Stimulated activated CD8-positive, alpha-beta memory T cell treated with anti-CD3 and anti-CD28 coated beads, Interleukin-2, amount 100 ng/mL, for 48 hours (primary cell): ENCODE results near the gene RAD23A.
"Not testable (repeated sequence)": the region's sequence is repeated elsewhere in the genome, so short reads cannot be mapped to it uniquely, and the experiment has no call there.

Source experiments
- DNase-seq, 2 donors: peaks; one replicate each; pipeline ENCODE4 v3.0.0-alpha.2; 2020; ENCODE audit warnings: low read depth in 2 of 2

The RAD23A gene

DNA sequence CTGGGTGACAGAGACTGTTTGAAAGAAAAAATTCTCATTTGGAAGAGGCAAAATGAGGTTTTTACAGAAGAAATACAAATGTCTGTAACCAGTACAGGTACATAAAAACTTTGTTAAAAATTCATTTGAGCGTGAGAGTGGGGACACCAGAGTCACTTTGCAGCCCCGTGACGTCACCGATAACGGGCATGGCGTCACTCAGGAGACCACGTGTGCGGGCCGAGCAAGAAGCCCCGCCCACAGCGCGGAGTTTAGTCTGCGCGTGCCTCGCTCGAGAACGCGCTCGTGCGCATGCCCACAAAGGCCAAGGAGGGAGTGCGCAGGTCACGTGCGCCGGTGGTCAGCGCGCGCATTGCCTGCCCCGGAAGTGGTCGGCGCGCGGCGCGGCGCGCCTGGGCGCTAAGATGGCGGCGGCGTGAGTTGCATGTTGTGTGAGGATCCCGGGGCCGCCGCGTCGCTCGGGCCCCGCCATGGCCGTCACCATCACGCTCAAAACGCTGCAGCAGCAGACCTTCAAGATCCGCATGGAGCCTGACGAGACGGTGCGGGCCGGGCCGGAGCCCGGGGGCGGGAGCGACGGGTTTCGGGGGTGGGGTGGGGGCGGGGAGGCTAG is at the start of gene RAD23A:
RAD23A (plus strand) TSS at position 384 of the 613 bp plus-strand sequence; CDS start at position 471, 87 bp downstream.
- DNase-seq, result peak; percentile 99

DNA sequence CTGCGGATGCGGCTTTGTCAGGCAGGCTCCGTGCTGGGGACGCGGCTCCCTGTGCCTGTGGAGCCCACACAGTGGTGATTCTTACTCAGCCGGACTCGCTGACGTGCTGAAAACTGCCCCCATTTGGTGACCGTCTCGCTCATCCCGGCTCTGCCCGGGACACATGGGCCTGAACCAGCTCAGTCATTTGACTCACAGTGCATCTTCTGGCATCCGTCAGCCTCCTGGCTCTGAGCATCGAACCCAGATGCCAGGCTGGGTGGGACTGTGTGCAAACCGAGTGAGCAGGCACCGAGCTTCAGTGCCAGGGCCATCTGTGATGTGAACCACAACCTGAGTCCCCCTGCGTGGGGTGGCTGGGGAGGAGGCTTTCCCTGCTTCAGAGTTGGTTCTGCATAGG is 49.2 kb upstream of the RAD23A start:
- DNase-seq, result no peak

DNA sequence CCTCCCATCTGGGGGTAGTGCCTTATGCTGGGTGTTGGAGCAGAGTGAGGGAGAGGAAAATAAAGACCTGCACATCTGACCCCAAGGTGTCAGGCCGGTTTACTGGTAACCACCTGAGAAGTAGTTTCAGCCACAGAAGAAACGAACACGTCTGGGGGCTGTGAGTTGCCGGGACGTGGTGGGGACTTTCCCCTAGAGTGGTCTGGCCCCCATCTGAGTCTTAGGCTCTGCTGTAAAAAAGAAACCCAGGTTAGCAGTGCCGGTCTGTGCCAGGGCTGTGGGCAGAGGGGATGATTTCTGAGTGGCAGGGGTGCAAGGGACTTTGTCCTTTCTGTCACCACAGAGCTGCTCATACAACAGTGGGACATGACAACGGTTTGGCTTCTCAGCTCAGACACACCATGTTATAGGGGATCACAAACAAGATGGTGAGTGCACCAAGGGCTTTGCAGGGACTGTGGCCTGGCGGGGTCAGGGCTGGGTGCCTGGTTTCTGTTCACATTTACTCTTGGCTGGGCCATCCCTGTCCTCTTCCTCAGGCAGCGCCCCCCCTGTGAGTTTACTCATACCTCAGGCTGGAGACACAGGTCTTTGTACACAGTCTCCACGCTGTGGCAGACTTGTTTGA is 45.7 kb upstream of the RAD23A start:
- peak; percentile 33 to 41 for DNase-seq

DNA sequence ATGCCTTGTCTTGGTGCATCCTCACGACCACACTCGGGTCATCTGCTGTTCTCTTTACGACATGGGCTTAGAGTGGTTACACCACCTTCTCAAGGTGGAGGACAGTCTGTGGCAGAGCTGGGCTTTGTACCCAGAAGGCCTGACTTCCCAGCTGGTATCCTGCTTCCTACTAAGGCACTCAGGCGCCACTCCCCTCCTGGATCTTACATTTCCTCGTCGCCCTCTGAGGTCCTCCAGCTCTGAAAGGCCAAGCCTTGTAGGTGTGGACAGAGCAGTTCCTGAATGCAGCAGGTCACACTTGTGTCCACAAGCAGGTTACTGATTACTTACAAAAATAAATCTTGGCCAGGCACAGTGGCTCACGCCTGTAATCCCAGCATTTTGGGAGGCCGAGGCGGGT is 38.5 kb upstream of the RAD23A start:
- DNase-seq, result no peak

DNA sequence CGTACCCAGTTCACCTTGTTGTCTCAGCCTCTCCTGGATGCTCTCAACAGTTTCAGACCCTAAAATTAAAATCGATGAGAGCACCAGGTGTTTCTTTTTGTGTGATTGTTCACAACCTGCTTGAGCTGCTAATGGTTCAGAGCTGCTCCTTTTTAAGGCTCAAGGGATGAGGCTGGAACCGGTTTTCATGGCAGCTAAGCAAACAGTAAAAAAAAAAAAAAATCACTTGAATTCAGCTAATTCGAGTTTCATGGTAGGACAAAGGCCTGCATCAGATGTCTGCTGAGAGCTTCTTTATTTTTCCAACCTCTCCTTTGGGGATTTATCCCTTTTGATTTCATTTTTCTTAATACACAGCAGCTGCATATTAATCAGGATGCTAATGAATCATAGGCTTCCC is 33.1 kb upstream of the RAD23A start:
- DNase-seq, result no peak

DNA sequence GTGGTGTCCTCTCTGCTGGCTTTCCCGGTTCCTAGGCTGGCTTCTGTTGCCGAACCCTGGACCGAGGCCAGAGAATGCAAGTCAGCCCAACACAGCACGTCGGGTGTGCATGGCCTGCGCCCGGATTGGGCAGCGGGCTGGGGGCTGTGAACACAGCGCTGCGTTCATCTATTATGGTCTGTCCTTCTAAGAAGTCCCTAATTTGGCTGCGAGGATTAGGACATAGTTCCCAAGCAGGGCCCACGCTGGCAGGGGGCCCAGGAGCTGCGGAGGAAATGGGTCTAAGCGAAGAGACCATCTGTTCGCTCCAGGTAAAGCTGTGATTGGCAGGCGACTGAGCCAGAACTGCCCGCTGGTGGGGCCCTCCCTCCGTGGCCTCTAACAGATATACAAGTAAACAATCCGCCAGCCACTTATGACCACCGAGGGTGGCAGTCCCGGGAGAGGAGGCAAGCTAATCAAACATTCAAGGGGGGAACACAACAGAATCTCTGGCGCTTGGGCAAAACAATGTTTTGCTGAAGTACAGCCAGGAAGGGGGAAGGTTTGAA is 32.6 kb upstream of the RAD23A start:
- no peak for DNase-seq

DNA sequence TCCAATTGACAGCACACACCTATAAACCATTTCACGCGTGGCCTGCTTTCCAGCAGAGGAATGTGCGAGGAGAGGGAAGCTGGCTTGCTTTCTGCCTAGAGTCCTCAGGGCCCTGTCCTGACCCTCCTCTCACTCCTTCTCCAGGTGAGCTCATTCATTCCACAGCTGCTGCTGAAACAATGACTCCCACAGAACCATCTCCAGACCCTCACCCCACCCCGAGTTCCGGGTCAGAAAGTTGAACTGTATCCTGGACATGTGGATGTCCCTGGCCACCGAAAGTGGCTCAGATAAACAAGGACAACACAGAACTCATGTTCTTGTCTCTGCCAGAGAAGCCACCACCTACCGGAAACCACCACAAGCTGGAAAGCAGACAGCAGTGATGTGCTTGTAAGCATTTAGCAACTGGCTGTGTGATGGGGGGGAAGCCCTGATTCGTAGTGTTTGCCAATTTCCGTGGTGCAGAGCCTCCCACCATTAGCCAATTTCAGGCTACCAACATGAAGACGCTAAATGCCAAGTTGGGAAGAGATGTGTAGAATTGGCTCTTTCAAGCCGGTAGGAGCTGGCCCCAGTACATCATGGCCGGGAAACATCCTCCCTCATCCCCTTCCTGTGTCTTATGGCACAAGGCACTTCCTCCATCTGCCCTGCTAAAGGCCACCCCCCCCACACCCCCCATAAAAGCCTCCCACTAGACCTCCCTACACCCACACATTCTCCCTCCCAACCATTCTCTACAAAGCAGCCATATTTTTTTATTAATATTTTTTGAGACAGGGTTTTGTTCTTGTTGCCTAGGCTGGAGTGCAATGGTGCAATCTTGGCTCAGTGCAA is 31.6 kb upstream of the RAD23A start:
- DNase-seq, result no peak

DNA sequence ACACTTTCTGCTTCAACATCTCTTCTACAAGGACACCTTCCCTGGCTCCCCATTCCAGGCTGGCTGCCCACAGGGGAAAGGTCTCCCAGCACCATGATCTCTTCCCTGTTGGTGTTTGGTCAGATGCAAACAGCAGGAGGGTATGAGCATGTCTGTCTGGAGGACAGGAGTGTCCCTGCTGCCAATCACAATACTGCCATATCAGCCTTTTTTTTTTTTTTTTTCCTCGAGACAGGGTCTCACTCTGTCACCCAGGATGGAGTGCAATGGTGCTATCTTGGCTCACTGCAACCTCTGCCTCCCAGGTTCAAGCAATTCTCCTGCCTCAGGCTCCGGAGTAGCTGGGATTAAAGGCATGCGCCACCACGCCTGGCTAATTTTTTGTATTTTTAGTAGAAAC is 29.8 kb upstream of the RAD23A start:
- not testable (repeated sequence) for DNase-seq

DNA sequence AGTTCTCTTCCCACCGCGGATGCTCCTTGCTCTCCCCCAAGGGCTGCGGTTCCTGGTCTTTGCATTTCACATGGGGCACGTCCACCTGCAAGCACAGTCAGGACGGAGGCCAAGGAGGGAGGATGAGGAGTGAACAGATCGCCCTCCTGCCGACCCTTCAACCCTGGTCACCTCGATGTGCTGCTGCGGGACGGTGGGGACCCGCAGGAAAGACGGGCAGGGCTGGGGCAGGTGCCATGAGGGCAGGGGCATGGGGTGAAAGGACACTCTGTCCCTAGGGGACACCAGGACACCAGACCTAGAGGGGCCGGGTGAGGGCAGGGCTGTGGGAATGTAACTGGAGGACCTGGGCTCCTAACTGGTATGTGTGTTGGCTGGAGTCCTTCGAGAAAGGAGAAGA is 27.4 kb upstream of the RAD23A start:
- no peak for DNase-seq

DNA sequence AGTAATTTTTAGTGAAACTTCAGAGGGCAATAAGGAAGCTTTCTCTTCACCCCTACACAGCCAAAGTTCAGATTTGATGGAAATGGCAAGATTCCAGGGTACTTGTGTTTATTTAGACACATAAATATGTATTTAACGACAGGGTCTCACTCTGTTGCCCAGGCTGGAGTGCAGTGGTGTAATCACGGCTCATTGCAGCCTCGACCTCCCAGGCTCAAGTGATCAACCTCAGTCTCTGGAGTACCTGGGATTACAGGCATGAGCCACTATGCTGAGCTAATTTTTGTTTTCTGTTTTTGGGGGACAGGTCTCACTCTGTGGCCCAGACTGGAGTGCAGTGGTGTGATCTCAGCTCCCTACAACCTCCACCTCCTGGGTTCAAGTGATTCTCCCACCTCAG is 24.6 kb upstream of the RAD23A start:
- DNase-seq, result no peak

DNA sequence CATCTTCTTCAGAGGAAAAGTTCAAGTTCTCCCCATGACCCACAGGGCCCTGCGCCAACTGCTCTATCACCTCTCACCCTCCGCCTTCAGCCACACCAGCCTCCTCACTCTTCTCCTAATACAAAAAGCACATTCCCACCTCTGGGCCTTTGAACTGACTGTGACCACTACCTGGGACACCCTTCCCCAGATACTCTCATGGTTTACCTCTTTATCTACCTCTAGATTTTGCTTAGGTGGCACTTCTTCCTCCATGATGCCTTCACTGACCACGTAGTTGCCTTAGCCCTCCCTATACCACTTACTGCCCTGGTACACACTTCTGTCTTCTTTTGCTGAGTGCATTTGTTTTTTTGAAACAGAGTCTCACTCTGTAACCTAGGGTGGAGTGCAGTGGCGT is 22.7 kb upstream of the RAD23A start:
- no peak for DNase-seq

DNA sequence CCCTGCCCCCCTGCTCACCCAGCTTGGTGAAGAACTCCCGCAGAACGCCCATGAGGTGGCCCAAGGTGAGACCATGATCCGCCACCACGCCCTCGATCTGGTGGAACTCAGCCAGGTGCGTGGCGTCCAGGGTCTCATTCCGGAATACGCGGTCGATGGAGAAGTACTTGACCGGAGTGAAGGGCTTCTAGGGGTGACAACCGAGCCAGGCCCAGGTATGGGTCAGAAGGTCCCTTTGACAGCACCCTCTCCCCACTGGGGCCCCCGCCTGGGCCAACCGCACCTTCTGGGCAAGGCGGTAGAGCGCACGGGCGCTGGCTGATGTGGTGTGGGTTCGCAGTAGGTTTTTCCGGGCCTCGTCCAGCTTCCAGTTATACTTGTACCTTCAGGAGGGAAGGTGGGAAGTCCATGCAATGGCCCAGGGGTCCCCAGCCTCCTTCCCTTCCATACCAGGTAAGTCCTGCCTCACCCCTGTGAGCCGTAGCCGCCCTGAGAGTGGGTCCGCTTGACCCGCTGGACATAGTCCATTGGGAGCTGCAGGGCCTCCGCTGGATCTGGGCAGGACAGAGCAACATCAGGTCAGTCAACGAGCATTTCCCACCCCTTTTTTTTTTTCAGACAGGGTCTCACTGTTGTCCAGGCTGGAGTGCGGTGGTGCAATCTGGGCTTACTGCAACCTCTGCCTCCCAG is 20.9 kb upstream of the RAD23A start:
- no peak for DNase-seq

DNA sequence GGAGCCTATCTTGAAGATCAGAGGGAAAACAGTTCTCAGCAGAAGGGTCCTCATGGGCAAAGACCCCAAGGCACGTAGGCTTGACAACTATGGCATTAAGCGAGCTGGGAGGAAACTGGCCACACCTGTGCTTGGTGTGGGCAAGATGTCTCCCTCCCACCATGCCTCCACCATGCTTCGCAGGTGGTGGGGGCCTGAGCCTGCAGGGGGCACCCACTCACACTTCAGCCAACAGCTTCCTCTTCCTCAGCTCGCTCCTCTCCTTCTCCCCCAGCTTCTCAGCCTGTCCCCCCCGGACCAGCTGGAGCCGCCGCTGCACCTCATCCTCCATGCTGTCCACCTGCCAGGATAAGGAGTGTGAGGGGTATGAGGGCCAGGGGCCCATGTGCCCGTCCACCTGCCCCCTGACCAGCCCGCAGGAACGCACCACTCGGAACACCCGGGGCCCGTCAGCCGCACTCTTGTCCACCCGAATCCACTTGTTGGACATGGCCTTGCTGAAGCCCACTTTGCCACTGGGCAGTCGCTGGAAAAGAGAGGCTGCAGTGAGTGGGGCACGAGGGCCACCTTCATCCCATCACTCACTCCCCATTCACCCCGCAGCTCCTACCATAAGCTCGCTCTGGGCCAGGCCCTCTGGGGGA is 15.5 kb upstream of the RAD23A start:
- DNase-seq, result no peak

DNA sequence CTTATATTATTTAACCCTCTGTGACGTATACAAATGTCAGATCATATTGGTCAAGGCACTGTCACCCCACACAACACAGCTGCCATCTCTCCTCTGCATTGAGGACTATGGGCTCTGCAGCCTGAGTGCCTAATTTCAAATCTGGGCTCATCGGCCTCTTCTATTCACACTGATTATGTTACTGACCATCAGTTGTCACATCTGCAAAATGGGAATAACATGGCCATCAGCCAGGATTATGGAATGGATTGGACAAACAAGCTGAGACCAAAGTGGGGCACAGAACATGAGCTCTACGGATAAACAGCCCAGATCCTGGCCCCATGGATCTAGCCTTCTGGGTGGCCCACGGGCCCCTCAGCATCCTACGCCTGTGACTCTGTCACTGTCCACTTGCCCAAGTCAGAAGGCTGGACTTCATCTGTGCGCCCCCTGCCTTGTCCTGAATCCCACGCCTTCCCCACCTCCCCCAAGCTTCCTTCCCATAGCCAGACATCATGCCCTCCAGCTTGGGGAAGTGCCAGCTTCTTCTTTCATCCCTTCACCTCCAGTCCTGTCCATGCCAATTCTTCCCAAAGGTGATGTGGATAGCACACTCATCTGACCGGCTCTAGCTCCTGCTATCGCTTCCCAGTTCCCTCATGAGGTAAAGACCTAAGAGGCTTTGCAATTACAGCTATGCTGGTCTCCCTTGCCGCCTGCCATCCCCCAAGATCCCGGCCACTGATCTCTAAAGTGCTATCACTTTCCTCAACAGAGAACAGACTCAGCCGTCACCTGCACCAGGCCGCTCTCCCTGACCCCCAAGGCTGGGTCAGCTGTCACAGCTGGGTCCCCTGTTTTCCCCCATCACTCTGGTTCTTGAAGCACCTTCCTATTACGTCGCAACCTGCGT is 13.0 kb upstream of the RAD23A start:
- no peak for DNase-seq

DNA sequence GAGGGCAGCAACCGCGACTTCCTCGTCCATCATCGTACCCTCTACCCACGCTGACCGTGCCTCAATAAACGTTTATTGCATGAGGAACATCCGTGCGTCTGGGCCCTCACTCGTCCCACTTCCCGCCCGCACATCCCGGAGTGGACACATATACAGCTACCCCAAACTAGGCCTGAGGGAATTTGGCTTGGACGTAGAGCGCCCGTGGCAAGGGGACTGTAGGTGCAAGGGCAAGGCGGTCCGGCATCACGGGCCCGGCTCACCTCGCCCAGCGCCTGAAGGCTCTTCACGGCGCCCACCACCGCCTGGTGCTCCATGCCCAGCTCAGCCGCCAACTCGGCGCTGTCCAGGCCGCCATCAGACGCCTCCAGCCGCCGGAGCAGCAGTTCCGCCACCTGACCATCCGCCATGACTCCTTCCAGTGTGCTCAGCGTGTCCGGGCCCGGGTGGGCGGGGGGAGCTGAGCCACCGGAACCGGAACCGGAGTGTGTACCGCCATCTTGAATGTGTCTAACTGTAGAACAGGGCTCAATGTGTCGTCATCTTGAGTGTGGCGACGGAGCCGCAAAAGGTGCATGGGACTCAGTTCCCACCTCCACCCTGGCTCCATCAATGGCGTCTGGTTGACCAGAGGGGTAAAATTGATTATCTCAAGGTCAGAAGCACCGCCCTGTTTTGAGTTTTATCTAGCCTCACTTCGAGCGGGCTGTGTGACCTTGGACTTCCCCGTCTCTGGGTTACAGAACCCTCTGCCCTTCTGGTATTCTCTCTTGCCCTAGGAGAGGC is 12.2 kb upstream of the RAD23A start, which contains the start of gene FARSA:
FARSA (minus strand) TSS at position 425 of the 786 bp plus-strand sequence; CDS start at position 410, 15 bp downstream.
- DNase-seq, result peak; percentile 82 to 86

DNA sequence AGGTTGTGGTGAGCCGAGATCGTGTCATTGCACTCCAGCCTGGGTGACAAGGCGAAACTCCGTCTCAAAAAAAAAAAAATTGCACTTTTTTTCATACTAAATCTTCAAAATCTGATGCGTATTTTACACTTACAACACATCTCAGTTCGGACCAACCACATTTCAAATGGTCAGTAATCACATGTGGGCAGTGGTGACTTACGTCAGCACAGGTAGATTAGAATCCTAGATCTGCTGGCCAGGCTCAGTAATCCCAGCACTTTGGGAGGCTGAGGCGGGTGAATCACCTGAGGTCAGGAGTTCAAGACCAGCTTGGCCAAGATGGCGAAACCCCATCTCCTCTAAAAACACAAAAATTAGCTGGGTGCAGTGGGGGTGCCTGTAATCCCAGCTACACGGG is 10.6 kb upstream of the RAD23A start:
- DNase-seq, result no peak

DNA sequence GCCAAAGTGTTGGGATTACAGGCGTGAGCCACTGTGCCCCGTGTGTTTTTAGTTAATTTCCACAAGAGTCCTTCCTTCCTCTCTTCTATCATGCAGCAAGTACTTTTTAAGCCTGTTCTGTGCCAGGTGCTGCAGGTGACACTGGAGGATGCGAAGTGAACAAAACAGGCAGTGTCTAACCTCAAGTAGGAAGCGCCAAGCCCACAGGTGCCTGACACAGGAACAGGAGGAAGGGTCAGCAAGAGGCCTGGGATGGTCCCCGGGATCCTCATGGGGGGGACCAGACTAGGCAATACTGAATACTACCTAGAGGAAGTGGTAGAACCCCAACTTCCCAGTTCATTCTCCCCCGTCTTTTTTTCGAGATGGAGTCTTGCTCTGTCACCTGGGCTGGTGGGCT is 9.1 kb upstream of the RAD23A start:
- no peak for DNase-seq

DNA sequence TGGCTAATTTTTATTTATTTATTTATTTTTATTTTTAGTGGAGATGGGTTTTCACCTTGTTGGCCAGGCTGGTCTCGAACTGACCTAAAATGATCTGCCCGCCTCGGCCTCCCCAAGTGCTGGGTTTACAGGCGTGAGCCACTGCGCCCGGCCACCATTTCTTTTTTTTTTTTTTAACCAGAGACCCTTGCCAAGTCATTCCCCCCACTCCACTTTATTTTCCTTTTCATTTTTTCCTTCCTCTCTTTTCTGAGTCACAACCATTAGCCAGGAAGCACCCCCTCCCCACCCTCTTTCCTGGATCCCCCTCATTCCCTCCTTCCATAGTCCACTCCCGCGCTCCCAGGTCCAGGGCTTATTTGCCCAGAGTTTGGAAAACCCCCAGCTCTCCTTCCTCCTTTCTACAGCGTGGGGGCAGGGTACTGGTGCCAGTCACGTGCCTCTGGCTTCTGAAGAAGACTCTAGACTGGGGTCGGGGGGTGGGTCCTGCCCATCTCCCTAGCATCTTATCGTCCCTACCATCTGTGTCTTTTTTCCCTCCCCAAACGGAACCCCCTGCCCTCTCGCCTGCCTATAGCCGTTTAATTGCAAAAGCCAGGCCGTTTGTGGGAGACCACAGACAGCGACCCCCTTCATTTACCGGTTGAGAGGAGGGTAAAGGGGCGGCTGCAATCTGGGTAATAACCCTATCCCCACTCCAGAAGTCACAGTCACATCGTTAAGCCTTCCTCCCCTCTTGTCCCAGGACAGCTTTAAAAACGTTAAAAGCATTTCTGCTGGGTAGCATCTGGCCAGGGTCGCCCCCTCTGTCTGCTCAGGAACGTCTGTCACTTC is 8.4 kb upstream of the RAD23A start:
- DNase-seq, result no peak
